ENCODE data around the gene HELLS. TPM values are rescaled to one million over a fixed set of nuclear protein-coding genes. Genes with fewer than 3 reads are reported as not detected.
"Not testable (repeated sequence)": the region's sequence is repeated elsewhere in the genome, so short reads cannot be mapped to it uniquely, and the experiment has no call there.

Gene HELLS
- total RNA-seq = 1.6 TPM

- peak; percentile 94 for ATAC-seq
- DNase-seq (ENCODE audit: low spot score) = peak; percentile 88
These were observed at the start of gene HELLS for GRCh38 chr10:94545391-94546048. Gene HELLS (plus strand): TSS chr10:94545788. CDS start chr10:94545922, 134 bp downstream.

GRCh38 chr10:94496010-94496409, 49.6 kb upstream of the HELLS start:
- ATAC-seq (no peak), DNase-seq (ENCODE audit: low spot score) (no peak)

- DNase-seq (ENCODE audit: low spot score) (no peak), ATAC-seq (no peak)
These were observed 48.9 kb upstream of the HELLS start for GRCh38 chr10:94496646-94497045.

GRCh38 chr10:94500063-94500462, 45.5 kb upstream of the HELLS start:
- ATAC-seq = peak; percentile 54
- DNase-seq (ENCODE audit: low spot score) = no peak

GRCh38 chr10:94521276-94522250, 24.0 kb upstream of the HELLS start:
- DNase-seq (ENCODE audit: low spot score) = no peak
- no peak for ATAC-seq

GRCh38 chr10:94524146-94524545, 21.4 kb upstream of the HELLS start:
- DNase-seq (ENCODE audit: low spot score) (no peak), ATAC-seq (no peak)

- ATAC-seq = no peak
- DNase-seq (ENCODE audit: low spot score) = no peak
These were observed 20.9 kb upstream of the HELLS start for GRCh38 chr10:94524711-94525110.

- ATAC-seq; DNase-seq (ENCODE audit: low spot score): not testable (repeated sequence)
These were observed 14.0 kb upstream of the HELLS start for GRCh38 chr10:94531550-94531949.

- ATAC-seq = no peak
- DNase-seq (ENCODE audit: low spot score) = no peak
These were observed 12.6 kb upstream of the HELLS start for GRCh38 chr10:94533027-94533426.

GRCh38 chr10:94542282-94542681, 3.3 kb upstream of the HELLS start:
- DNase-seq (ENCODE audit: low spot score); ATAC-seq: not testable (repeated sequence)

- peak; percentile 41 for ATAC-seq
- DNase-seq (ENCODE audit: low spot score) = no peak
These were observed 687 bp downstream of the HELLS start for GRCh38 chr10:94546049-94546900.

GRCh38 chr10:94546901-94547185, 1.3 kb downstream of the HELLS start:
- ATAC-seq = no peak
- DNase-seq (ENCODE audit: low spot score) = no peak

GRCh38 chr10:94549221-94549620, 3.6 kb downstream of the HELLS start:
- DNase-seq (ENCODE audit: low spot score) = no peak

GRCh38 chr10:94567714-94568307, 22.2 kb downstream of the HELLS start:
- not testable (repeated sequence) for ATAC-seq; DNase-seq (ENCODE audit: low spot score)

More at GRCh38 chr10:94549221-94549620, 3.6 kb downstream of the HELLS start:
- ATAC-seq = no peak

GRCh38 chr10:94571081-94571480, 25.5 kb downstream of the HELLS start:
- ATAC-seq (no peak), DNase-seq (ENCODE audit: low spot score) (no peak)

GRCh38 chr10:94571528-94571927, 25.9 kb downstream of the HELLS start:
- no peak for DNase-seq (ENCODE audit: low spot score)
- ATAC-seq = no peak

GRCh38 chr10:94578790-94579189, 33.2 kb downstream of the HELLS start:
- DNase-seq (ENCODE audit: low spot score) (no peak), ATAC-seq (no peak)

- DNase-seq (ENCODE audit: low spot score) (no peak), ATAC-seq (no peak)
These were observed 37.5 kb downstream of the HELLS start for GRCh38 chr10:94583124-94583523.

GRCh38 chr10:94591461-94592205, 46.0 kb downstream of the HELLS start:
- ATAC-seq = no peak

More at GRCh38 chr10:94591461-94592205, 46.0 kb downstream of the HELLS start:
- DNase-seq (ENCODE audit: low spot score) = no peak
